K562 (cell line): Measurements from ENCODE around the gene ART4. TPM values are rescaled to one million over a fixed set of nuclear protein-coding genes. Genes with fewer than 3 reads are reported as not detected.

Experiments used
- ATAC-seq: fragments of 200-7000 bp; cut with Tn5 transposase; 3 replicates; pipeline ENCODE4 v1.9.1; 2020; ENCODE audit warnings: moderate library complexity
- BruUV-seq: library from RNA; stranded (reverse); fragments of 400-500 nt; replicated peaks from 2 replicates; lab custom pipeline; 2021; lab: Mats Ljungman, UMichigan
- CTCF ChIA-PET: fragments of 300-600 bp; formaldehyde crosslinking; extraction: SDS; loops from one replicate; lab custom pipeline; 2021; ENCODE audit warnings: low intra/inter-chr PET ratio; lab: Yijun Ruan, JAX
- POLR2A ChIA-PET: fragments of 300-600, 350-650 bp; sonication (Branson Sonifier 250); formaldehyde crosslinking; extraction: SDS; loops from one replicate; lab custom pipeline; 2021; ENCODE audit warnings: antibody characterized with exemption, inconsistent platforms; lab: Yijun Ruan, JAX
- DNase-seq, 4 experiments: peaks; one replicate each; pipeline versions ENCODE4 v3.0.0 to v3.0.0-alpha.2; 2011 to 2018; ENCODE audit warnings: low spot score in 3 of 4, mixed read lengths in 3 of 4; ENCODE audit errors: extremely low read depth in 1 of 4
- FAIRE-seq: peaks from 2 replicates; lab custom pipeline; 2011; peaks lifted over from hg19 to GRCh38; lab: Jason Lieb, UNC
- H2AFZ ChIP-seq: 2 replicates; pipeline ENCODE4 v1.6.0; 2011; ENCODE audit warnings: low read depth, low read length, control low read depth, inconsistent platforms
- H3K27ac ChIP-seq: fragments of 200-600 bp; 3 replicates; pipeline ENCODE4 v1.8.0; 2011; ENCODE audit warnings: low read depth, mild to moderate bottlenecking, control low read depth, inconsistent platforms, low read length, moderate library complexity, mixed read lengths; ENCODE audit errors: extremely low read depth
- H3K27me3 ChIP-seq, 2 experiments: fragments of 300-600 bp in 1 of 2; 2 replicates in 1 of 2; 3 replicates in 1 of 2; pipeline versions ENCODE4 v1.6.0 to v1.8.0; 2011; ENCODE audit warnings: inconsistent platforms in 2 of 2, low read length in 2 of 2, mild to moderate bottlenecking in 1 of 2, mixed read lengths in 1 of 2, moderate library complexity in 1 of 2; ENCODE audit not compliant: control insufficient read depth in 2 of 2, insufficient read depth in 2 of 2
- H3K36me3 ChIP-seq: fragments of 300-600 bp; 3 replicates; pipeline ENCODE4 v1.8.0; 2011; ENCODE audit warnings: mild to moderate bottlenecking, low read length, inconsistent platforms; ENCODE audit not compliant: control insufficient read depth, insufficient read depth
- H3K4me1 ChIP-seq, 2 experiments: fragments of 200-600 bp in 1 of 2; replicated peaks in 1 of 2; 2 replicates in 1 of 2; 3 replicates in 1 of 2; pipeline versions ENCODE4 v1.5.1 to v1.8.0; 2011; ENCODE audit warnings: inconsistent platforms in 2 of 2, low read length in 2 of 2, mild to moderate bottlenecking in 1 of 2, mixed read lengths in 1 of 2, moderate library complexity in 1 of 2; ENCODE audit not compliant: control insufficient read depth in 2 of 2, insufficient read depth in 2 of 2
- H3K4me2 ChIP-seq: 2 replicates; pipeline ENCODE4 v1.6.1; 2011; ENCODE audit warnings: low read length, control low read depth, inconsistent platforms, mixed read lengths; ENCODE audit not compliant: insufficient read depth
- H3K4me3 ChIP-seq: fragments of 200-600 bp; sonication (generic), shearing (Covaris generic); 2 replicates; pipeline ENCODE4 v1.5.1; 2016; ENCODE audit warnings: control low read depth, inconsistent platforms
- H3K79me2 ChIP-seq: fragments of 200-600 bp; 3 replicates; pipeline ENCODE4 v1.8.0; 2011; ENCODE audit warnings: low read length, inconsistent platforms; ENCODE audit not compliant: control insufficient read depth, insufficient read depth
- H3K9ac ChIP-seq, 2 experiments: 2 replicates each; pipeline versions ENCODE4 v1.6.0 to v1.6.1; 2011; ENCODE audit warnings: low read depth in 2 of 2, low read length in 2 of 2, control low read depth in 1 of 2, inconsistent platforms in 1 of 2, mild to moderate bottlenecking in 1 of 2, mixed read lengths in 1 of 2; ENCODE audit not compliant: insufficient read depth in 1 of 2
- H3K9me1 ChIP-seq: one replicate; pipeline ENCODE4 v1.6.0; 2011; ENCODE audit warnings: inconsistent platforms, mild to moderate bottlenecking, low read length, moderate library complexity; ENCODE audit not compliant: control insufficient read depth, insufficient read depth
- H3K9me3 ChIP-seq: replicated peaks from 2 replicates; pipeline ENCODE4 v1.5.1; 2011; ENCODE audit warnings: low read depth, low read length, inconsistent platforms; ENCODE audit not compliant: control insufficient read depth, insufficient read depth
- H4K20me1 ChIP-seq: replicated peaks from 2 replicates; pipeline ENCODE4 v1.6.1; 2011; ENCODE audit warnings: low read length, inconsistent platforms, mixed read lengths; ENCODE audit not compliant: control insufficient read depth, insufficient read depth
- BRCA1 ChIP-seq, 2 experiments: fragments of 450-650 bp in 1 of 2; sonication (generic) in 1 of 2; formaldehyde crosslinking in 1 of 2; IDR thresholded peaks; 2 replicates each; pipeline versions ENCODE4 v1.5.0 to v1.6.1; 2017 to 2020; ENCODE audit warnings: mild to moderate bottlenecking in 1 of 2, missing genetic modification reagents in 1 of 2
- BRF1 ChIP-seq: IDR thresholded peaks from 3 replicates; pipeline ENCODE4 v1.6.1; 2011; ENCODE audit warnings: borderline replicate concordance, mild to moderate bottlenecking; ENCODE audit not compliant: insufficient read length; ENCODE audit errors: extremely low read depth
- CREB1 ChIP-seq, 2 experiments: sonication (generic) in 1 of 2; formaldehyde crosslinking in 1 of 2; IDR thresholded peaks; 2 replicates each; pipeline versions ENCODE4 v1.6.1 to v1.8.0; 2012 to 2022; ENCODE audit warnings: inconsistent platforms in 1 of 2, mild to moderate bottlenecking in 1 of 2, missing genetic modification reagents in 1 of 2, moderate library complexity in 1 of 2
- EP300 ChIP-seq: IDR thresholded peaks from 2 replicates; pipeline ENCODE4 v1.6.1; 2012; ENCODE audit warnings: low read length, improper control_type of control experiment
- NRF1 ChIP-seq, 2 experiments: fragments of 450-650 bp; IDR thresholded peaks in 1 of 2; conservative IDR thresholded peaks in 1 of 2; 2 replicates each; pipeline ENCODE4 v1.6.1; 2014; ENCODE audit warnings: mild to moderate bottlenecking in 2 of 2
- PKNOX1 ChIP-seq: fragments of 450-650 bp; IDR thresholded peaks from 2 replicates; pipeline ENCODE4 v1.6.1; 2016
- RBM15 ChIP-seq: fragments of 200-400 bp; formaldehyde crosslinking; IDR thresholded peaks from 2 replicates; pipeline ENCODE4 v1.6.1; 2018; ENCODE audit warnings: mild to moderate bottlenecking, low read length, moderate library complexity; ENCODE audit not compliant: insufficient read depth
- RBM34 ChIP-seq: fragments of 200-400 bp; formaldehyde crosslinking; IDR thresholded peaks from 2 replicates; pipeline ENCODE4 v1.6.1; 2018; ENCODE audit warnings: low read length, borderline replicate concordance; ENCODE audit not compliant: insufficient read depth
- SETDB1 ChIP-seq: IDR thresholded peaks from one replicate; pipeline ENCODE4 v1.6.1; 2012; ENCODE audit warnings: low read length, control low read depth, inconsistent platforms
- TRIM24 ChIP-seq, 2 experiments: fragments of 450-650 bp; IDR thresholded peaks; 2 replicates each; pipeline ENCODE4 v1.6.1; 2016
- ZBTB2 ChIP-seq: fragments of 450-650 bp; IDR thresholded peaks from 2 replicates; pipeline ENCODE4 v1.6.1; 2016; ENCODE audit warnings: antibody characterized with exemption
- WGBS: fragments of 100-300 bp; shearing (Covaris generic); methylation state at CpG from one replicate; pipeline ENCODE4 v1.1.6; 2016; ENCODE audit warnings: low coverage, mixed read lengths; ENCODE audit not compliant: insufficient coverage; ENCODE audit errors: missing lambda C conversion rate; 5-methylcytosine and 5-hydroxymethylcytosine counted together
- in situ Hi-C: fragments of 300-500 bp; cut with MboI; formaldehyde crosslinking; loops from 4 replicates; pipeline ENCODE4 v1.15.0; 2018; ENCODE audit warnings: inconsistent platforms, mixed read lengths
- intact Hi-C: fragments of 100-400 bp; cut with micrococcal nuclease; formaldehyde crosslinking; loops from 2 replicates; pipeline ENCODE4 v1.14.2; 2022
- polyA plus RNA-seq, 8 experiments: library from polyadenylated mRNA; depleted of rRNA in 4 of 8; stranded (reverse) in 5 of 8; unstranded in 3 of 8; fragments of >200 nt; fragmentation: Nextera tagmentation in 2 of 8; fragmentation: Illumina TruSeq in 1 of 8; extraction: Ambion mirVana in 2 of 8; extraction: Trizol in 1 of 8; gene quantifications; 2 replicates each; pipeline versions ENCODE4 v1.2.1 to v1.2.3, GENCODE V29; 2011 to 2014; ENCODE audit warnings: inconsistent platforms in 1 of 8, missing spikeins in 1 of 8
- total RNA-seq, 7 experiments: library from RNA; depleted of rRNA in 6 of 7; stranded (reverse); fragments of >200 nt in 6 of 7; fragmentation: Illumina TruSeq in 2 of 7; extraction: Trizol in 2 of 7; gene quantifications; 2 replicates each; pipeline versions ENCODE4 v1.2.1 to v1.2.3, GENCODE V29; 2011 to 2021; ENCODE audit warnings: low replicate concordance in 1 of 7
- TF ChIP-seq, protein P1 (sequence below), 2 experiments: fragments of 450-650 bp; IDR thresholded peaks; 2 replicates each; pipeline ENCODE4 v1.6.1; 2016; ENCODE audit warnings: mild to moderate bottlenecking in 2 of 2, borderline replicate concordance in 1 of 2, low read depth in 1 of 2, moderate library complexity in 1 of 2

The ART4 gene
- total and polyA plus RNA-seq, 9 of the 15 experiments (the other 6 are each of a cell fraction or from before 2014, with no cell fraction given): 0.07 TPM; not detected in 8

- FAIRE-seq (no peak), ATAC-seq (no peak), DNase-seq (no peak)
- Histone ChIP-seq H3K9me1 (no peaks in the 10 kb centered on the region), H3K4me2 (no peak overlapping the region), H3K27ac (no peak overlapping the region), H3K9me3 (no peaks in the 10 kb centered on the region), H4K20me1 (no peaks in the 10 kb centered on the region), H3K27me3 (no peaks in the 10 kb centered on the region), H3K9ac (no peak overlapping the region), H3K79me2 (no peaks in the 10 kb centered on the region), H3K4me3 (no peak overlapping the region), H2AFZ (no peak overlapping the region), H3K36me3 (peaks cover 47% of the 10 kb centered on the region), H3K4me1 (no peaks in the 10 kb centered on the region)
- ChIA-PET CTCF (no interaction called here), POLR2A (interaction anchor here (0.5 kb wide), 1 partner anchor 373 kb away, joined by 4 read pairs; no protein-coding TSS in a partner anchor)
- in situ Hi-C loops: no loop called here
- no TSS peak for BruUV-seq
- WGBS: 89% methylated on average over 3 of the region's 3 CpGs
- intact Hi-C loops: no loop called here
- no peak for TF ChIP-seq NRF1 (conservative IDR thresholded peaks at IDR 0.05 in 1 of 2, IDR thresholded peaks at IDR 0.05 in 1 of 2)
- TF ChIP-seq BRCA1 (IDR thresholded peaks at IDR 0.05): no peak
- no peak for TF ChIP-seq BRCA1 (CRISPR knock-in tag; IDR thresholded peaks at IDR 0.05)
- TF ChIP-seq RBM15: no peak
- TF ChIP-seq CREB1 (IDR thresholded peaks at IDR 0.05): no peak
- TF ChIP-seq CREB1 (CRISPR knock-in tag; IDR thresholded peaks at IDR 0.05): no peak
- no peak for TF ChIP-seq SETDB1
- no peak for TF ChIP-seq BRF1
- TF ChIP-seq RBM34: no peak
- no peak for TF ChIP-seq ZBTB2
- no peak for TF ChIP-seq PKNOX1
- no peak for TF ChIP-seq EP300
- no peak for TF ChIP-seq TRIM24 (IDR thresholded peaks at IDR 0.05)
- TF ChIP-seq, protein P1, sequence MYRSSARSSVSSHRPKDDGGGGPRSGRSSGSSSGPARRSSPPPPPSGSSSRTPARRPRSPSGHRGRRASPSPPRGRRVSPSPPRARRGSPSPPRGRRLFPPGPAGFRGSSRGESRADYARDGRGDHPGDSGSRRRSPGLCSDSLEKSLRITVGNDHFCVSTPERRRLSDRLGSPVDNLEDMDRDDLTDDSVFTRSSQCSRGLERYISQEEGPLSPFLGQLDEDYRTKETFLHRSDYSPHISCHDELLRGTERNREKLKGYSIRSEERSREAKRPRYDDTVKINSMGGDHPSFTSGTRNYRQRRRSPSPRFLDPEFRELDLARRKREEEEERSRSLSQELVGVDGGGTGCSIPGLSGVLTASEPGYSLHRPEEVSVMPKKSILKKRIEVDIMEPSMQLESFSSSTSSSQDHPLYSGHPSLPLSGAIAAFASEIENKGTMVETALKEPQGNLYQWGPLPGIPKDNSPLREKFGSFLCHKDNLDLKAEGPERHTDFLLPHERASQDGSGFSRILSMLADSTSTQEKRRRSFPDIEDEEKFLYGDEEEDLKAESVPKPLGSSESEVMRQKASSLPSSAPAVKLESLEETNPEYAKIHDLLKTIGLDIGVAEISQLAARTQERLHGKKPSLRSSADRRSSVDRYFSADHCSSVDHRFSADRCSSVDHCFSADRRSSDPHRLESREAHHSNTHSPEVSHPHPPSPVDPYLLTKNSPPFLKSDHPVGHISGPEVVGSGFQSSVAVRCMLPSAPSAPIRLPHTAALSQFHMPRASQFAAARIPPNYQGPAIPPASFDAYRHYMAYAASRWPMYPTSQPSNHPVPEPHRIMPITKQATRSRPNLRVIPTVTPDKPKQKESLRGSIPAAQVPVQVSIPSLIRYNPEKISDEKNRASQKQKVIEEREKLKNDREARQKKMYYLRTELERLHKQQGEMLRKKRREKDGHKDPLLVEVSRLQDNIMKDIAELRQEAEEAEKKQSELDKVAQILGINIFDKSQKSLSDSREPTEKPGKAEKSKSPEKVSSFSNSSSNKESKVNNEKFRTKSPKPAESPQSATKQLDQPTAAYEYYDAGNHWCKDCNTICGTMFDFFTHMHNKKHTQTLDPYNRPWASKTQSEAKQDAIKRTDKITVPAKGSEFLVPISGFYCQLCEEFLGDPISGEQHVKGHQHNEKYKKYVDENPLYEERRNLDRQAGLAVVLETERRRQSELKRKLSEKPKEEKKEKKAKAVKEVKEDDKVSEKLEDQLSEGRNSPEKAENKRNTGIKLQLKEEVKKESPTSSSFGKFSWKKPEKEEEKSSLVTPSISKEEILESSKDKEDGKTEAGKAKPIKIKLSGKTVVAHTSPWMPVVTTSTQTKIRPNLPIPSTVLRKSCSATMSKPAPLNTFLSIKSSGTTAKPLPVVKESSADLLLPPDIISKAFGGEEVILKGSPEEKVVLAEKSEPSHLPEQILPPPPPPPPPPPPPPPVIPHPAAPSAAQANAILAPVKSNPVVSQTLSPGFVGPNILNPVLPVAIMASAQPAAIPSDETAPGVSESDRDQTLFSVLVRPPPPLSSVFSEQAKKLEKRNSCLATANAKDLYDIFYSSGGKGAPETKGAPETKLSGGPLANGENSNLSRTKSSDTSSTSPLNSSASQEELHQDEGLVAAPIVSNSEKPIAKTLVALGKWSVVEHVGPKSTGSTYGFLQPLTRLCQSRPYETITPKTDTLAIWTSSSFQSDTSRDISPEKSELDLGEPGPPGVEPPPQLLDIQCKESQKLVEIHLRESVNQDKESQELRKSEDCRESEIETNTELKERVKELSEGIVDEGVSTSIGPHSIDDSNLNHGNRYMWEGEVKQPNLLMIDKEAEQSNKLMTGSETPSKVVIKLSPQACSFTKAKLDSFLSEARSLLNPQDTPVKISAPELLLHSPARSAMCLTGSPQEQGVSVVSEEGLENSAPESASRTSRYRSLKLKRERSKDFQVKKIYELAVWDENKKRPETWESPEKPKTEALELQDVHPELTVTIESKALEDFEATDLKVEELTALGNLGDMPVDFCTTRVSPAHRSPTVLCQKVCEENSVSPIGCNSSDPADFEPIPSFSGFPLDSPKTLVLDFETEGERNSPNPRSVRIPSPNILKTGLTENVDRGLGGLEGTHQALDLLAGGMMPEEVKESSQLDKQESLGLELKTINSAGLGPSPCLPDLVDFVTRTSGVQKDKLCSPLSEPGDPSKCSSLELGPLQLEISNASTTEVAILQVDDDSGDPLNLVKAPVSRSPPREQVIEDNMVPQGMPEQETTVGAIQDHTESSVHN (IDR thresholded peaks at IDR 0.05; ENCODE audit: borderline replicate concordance in 1 of 2, low read depth in 1 of 2): no peak
These were observed 57.8 kb downstream of the ART4 start for GRCh38 chr12:14785568-14785967.
